ENCODE results near the gene RIMBP2.

DNA sequence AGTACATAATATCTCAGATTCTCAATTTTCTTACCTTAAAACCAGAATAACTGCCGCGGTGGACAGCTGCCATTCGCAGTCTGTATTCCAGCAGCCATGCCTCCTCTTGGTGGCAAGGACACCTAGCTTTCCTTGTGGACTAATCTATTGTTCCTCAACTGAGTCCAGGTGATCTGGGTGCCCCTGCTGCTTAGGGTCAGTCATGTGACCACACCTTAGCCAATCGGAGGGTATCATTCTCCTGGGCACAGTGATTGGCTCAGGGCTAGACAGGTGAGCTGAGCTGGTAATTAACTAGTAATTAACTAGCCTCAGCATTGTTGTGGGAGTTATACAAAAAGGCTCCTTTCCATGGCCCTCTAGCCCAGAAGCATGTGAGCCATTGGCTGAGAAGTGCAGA lies 55.0 kb downstream of the RIMBP2 start:
- TF ChIP-seq RAD21 (IDR thresholded peaks at IDR 0.05; ENCODE audit: low read length), result no peak
- TF ChIP-seq EP300 (IDR thresholded peaks at IDR 0.05; ENCODE audit: borderline replicate concordance in 1 of 2, low read depth in 1 of 2, low read length in 1 of 2), result no peak
- TF ChIP-seq TAF1 (IDR thresholded peaks at IDR 0.05; ENCODE audit: borderline replicate concordance, low read depth, low read length), result no peak
- TF ChIP-seq YY1 (IDR thresholded peaks at IDR 0.05; ENCODE audit: low read depth), result no peak
- TF ChIP-seq POLR2AphosphoS5 (IDR thresholded peaks at IDR 0.05; ENCODE audit: low read depth, low read length), result no peak
- TF ChIP-seq, protein P1, sequence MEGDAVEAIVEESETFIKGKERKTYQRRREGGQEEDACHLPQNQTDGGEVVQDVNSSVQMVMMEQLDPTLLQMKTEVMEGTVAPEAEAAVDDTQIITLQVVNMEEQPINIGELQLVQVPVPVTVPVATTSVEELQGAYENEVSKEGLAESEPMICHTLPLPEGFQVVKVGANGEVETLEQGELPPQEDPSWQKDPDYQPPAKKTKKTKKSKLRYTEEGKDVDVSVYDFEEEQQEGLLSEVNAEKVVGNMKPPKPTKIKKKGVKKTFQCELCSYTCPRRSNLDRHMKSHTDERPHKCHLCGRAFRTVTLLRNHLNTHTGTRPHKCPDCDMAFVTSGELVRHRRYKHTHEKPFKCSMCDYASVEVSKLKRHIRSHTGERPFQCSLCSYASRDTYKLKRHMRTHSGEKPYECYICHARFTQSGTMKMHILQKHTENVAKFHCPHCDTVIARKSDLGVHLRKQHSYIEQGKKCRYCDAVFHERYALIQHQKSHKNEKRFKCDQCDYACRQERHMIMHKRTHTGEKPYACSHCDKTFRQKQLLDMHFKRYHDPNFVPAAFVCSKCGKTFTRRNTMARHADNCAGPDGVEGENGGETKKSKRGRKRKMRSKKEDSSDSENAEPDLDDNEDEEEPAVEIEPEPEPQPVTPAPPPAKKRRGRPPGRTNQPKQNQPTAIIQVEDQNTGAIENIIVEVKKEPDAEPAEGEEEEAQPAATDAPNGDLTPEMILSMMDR (IDR thresholded peaks at IDR 0.05), result no peak
- no peak for TF ChIP-seq NFIC (IDR thresholded peaks at IDR 0.05; ENCODE audit: borderline replicate concordance)
- TF ChIP-seq SIN3A (IDR thresholded peaks at IDR 0.05; ENCODE audit: borderline replicate concordance, low read depth, low read length), result no peak
- no peak for TF ChIP-seq MEF2A (IDR thresholded peaks at IDR 0.05; ENCODE audit: borderline replicate concordance, low read depth)

Data from SK-N-SH (cell line).